ENCODE results near the gene ZNF862.

The ZNF862 gene

GRCh38 chr7:149811221-149811620 is 27.0 kb upstream of the ZNF862 start:
- DNase-seq (ENCODE audit: low read depth in 2 of 2): no peak

- no peak for DNase-seq (ENCODE audit: low read depth in 2 of 2)
Observed at GRCh38 chr7:149811831-149812490, 26.2 kb upstream of the ZNF862 start.

GRCh38 chr7:149813254-149814035 is 24.7 kb upstream of the ZNF862 start:
- DNase-seq (ENCODE audit: low read depth in 2 of 2): no peak

GRCh38 chr7:149814494-149814893 is 23.7 kb upstream of the ZNF862 start:
- DNase-seq (ENCODE audit: low read depth in 2 of 2): no peak

- no peak for DNase-seq (ENCODE audit: low read depth in 2 of 2)
Observed at GRCh38 chr7:149815121-149815520, 23.1 kb upstream of the ZNF862 start.

- DNase-seq (ENCODE audit: low read depth in 2 of 2): no peak
Observed at GRCh38 chr7:149815661-149816266, 22.4 kb upstream of the ZNF862 start.

- DNase-seq (ENCODE audit: low read depth in 2 of 2): no peak
Observed at GRCh38 chr7:149816267-149816751, 21.9 kb upstream of the ZNF862 start.

- DNase-seq (ENCODE audit: low read depth in 2 of 2): no peak
Observed at GRCh38 chr7:149816794-149817193, 21.4 kb upstream of the ZNF862 start.

GRCh38 chr7:149817301-149817771 is 20.8 kb upstream of the ZNF862 start:
- DNase-seq (ENCODE audit: low read depth in 2 of 2): no peak

GRCh38 chr7:149817836-149818535 is 20.2 kb upstream of the ZNF862 start:
- no peak for DNase-seq (ENCODE audit: low read depth in 2 of 2)

- no peak for DNase-seq (ENCODE audit: low read depth in 2 of 2)
Observed at GRCh38 chr7:149818536-149818840, 19.7 kb upstream of the ZNF862 start.

- DNase-seq (ENCODE audit: low read depth in 2 of 2): no peak
Observed at GRCh38 chr7:149819141-149819960, 18.8 kb upstream of the ZNF862 start.

- no peak for DNase-seq (ENCODE audit: low read depth in 2 of 2)
Observed at GRCh38 chr7:149819961-149820340, 18.2 kb upstream of the ZNF862 start.

GRCh38 chr7:149820622-149821190 is 17.5 kb upstream of the ZNF862 start:
- no peak for DNase-seq (ENCODE audit: low read depth in 2 of 2)

- no peak for DNase-seq (ENCODE audit: low read depth in 2 of 2)
Observed at GRCh38 chr7:149821191-149822148, 16.7 kb upstream of the ZNF862 start.

GRCh38 chr7:149822353-149822943 is 15.7 kb upstream of the ZNF862 start:
- DNase-seq (ENCODE audit: low read depth in 2 of 2): no peak

GRCh38 chr7:149823191-149823630 is 15.0 kb upstream of the ZNF862 start:
- no peak for DNase-seq (ENCODE audit: low read depth in 2 of 2)

GRCh38 chr7:149823631-149824199 is 14.5 kb upstream of the ZNF862 start:
- no peak for DNase-seq (ENCODE audit: low read depth in 2 of 2)

GRCh38 chr7:149824301-149824741 is 13.9 kb upstream of the ZNF862 start:
- DNase-seq (ENCODE audit: low read depth in 2 of 2): no peak
